ENCODE results near the gene LAMA5.

Gene LAMA5

DNA sequence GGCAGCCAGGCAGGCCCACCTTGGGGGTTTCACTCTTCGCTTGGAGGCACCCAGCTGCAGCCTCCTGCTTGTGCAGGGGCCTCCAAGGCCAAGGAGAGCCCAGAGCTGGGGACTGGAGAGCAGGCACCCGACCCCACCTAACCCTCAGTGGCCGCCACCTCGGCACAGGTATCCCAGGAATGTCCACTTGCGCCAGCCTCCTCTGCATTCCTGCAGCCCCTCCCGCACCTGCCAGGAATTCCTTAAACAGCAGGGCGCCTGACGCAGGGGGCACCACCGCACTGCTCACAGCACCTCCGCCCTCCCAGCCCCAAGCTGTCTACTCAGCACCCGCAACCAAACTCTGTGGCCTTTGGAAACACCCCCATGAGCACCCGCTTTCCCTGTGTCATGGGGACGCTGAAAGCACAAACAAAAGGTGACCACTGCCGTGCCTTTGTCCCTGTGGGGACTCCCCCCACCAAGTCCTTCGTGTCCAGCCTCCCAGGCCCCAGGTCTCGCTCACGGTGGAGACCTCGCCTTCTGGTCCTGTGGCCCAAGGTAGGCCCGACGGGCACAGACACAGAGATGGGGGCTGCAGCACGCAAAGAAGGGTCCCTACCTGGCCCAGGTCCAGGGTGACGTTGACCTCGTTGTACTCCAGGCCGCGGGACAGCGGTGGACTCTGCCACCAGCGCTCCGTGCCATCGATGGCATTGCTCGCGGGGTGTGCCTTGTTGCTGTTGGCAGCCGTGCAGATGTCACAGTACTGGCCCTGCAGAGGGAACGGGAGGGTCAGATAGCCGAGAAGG, 5.1 kb downstream of the LAMA5 start:
- POLR2A ChIA-PET, result no interaction called here
- no peak for DNase-seq (ENCODE audit: extremely low spot score)
- no peak for TF ChIP-seq CTCF (IDR thresholded peaks at IDR 0.05; ENCODE audit: control extremely low read depth, extremely low read depth, low read depth, missing control alignments)
- CTCF ChIA-PET, result interaction anchor here (1.2 kb wide), 1 partner anchor 21 kb away, joined by 3 read pairs; no protein-coding TSS in a partner anchor

DNA sequence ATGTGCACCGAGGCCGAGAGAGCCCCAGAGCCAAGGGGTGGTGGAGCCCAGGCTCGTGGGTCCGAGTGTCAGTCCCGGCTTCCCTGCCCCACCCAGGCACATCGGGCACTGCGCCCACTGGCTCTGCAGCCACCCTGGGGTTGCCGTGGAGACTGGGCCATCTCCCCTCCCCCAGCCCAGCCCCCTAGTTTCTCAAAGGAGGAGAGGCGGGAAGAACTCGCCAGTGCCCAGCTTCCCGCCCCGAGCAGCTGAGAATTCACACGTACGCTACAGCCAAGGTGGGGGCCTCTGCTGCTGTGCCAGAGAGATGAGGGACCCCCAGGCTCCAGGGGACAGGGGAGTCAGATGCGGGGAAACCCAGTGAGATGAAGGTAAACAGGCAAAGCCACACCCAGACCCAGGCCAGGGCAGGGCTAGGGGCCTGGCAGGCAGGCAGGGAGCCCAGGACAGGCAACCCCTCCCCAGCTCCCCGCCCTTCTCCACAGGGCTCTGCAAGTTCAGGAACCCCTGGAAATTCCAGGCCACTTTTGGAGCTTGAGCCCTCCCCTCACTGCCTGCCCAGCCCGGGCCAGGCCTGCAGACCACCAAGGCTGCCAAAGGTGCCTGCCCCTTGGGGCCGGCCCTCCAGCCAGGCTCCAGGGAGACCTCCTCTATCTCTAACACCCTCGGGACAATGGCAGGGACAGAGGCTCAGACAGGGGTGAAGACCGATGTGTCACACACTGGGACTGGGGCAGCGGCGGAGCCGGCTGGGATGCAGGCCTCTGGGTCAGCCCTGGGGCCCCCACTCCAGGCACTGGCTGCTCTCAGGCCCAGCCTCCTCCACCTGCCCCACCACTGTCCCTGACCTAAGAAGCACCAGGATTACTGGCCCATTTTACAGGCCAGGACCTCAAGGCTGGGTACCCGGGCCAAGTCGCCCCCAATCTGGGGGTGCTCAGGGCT, 6.0 kb downstream of the LAMA5 start:
- no peak for DNase-seq (ENCODE audit: extremely low spot score)
- POLR2A ChIA-PET, result no interaction called here
- CTCF ChIA-PET, result interaction anchor here (1.2 kb wide), 1 partner anchor 22 kb away, joined by 3 read pairs; no protein-coding TSS in a partner anchor
- no peak for TF ChIP-seq CTCF (IDR thresholded peaks at IDR 0.05; ENCODE audit: control extremely low read depth, extremely low read depth, low read depth, missing control alignments)

GRCh38 chr20:62359491-62360121, 7.5 kb downstream of the LAMA5 start:
- CTCF ChIA-PET, result no interaction called here
- POLR2A ChIA-PET, result no interaction called here
- DNase-seq (ENCODE audit: extremely low spot score), result no peak
- no peak for TF ChIP-seq CTCF (IDR thresholded peaks at IDR 0.05; ENCODE audit: control extremely low read depth, extremely low read depth, low read depth, missing control alignments)

- ChIA-PET CTCF (no interaction called here), POLR2A (no interaction called here)
- TF ChIP-seq CTCF (IDR thresholded peaks at IDR 0.05; ENCODE audit: control extremely low read depth, extremely low read depth, low read depth, missing control alignments), result no peak
- no peak for DNase-seq (ENCODE audit: extremely low spot score)
These were observed 8.0 kb downstream of the LAMA5 start for GRCh38 chr20:62359043-62359490.

DNA sequence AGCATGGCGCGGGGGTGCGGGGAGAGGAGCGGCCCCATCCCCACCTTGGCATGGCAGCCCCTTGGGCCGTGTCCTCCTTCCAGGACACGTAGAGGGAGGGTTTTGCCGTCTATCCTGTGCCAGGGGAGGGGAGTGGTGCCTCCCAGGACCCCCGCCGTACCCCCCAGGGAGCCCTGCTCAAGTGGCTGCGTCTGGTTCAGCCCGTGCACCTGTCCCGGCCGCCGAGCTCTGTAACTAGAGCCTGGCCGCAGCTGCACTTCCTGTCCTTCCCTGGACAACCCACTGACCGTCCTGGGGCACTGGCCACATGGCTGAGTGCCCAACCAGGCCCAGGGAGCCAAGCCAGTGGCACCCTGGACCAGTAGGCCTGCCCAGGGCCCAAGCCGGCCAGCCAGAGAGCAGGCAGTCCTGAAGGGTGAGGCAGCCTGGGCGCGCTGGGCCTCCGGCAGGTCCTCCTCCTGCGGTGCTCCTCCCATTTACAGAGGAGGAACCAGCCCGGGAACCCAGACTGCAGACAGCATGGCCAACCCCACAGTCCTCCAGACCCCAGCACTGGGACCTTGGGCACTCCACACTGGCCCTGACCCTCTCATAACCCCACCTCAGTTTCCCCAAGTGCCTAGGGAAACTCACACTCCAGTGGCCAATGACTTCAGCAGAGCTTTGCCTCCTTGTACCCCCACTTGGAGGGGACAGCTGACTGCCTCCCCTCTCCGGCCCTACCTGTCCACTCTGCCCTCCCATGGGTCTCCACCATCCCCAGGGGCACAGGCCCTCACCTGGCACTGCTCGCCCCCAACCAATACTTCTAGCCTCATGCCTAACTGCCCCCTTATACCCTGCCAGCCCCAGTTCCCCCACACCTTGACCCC, 8.7 kb downstream of the LAMA5 start:
- ChIA-PET CTCF (interaction anchor here (1.1 to 1.3 kb wide), 2 partner anchors 9 to 56 kb away, joined by 3 to 5 read pairs; partner anchors contain the start of genes ADRM1 and LAMA5), POLR2A (no interaction called here)
- no peak for DNase-seq (ENCODE audit: extremely low spot score)
- no peak for TF ChIP-seq CTCF (IDR thresholded peaks at IDR 0.05; ENCODE audit: control extremely low read depth, extremely low read depth, low read depth, missing control alignments)
